SU-DHL-6 (cell line): Measurements from ENCODE around the gene C13orf42.

ENCODE experiments used
- H2AFZ ChIP-seq: fragments of 200-600 bp; sonication (generic); 2 replicates; pipeline ENCODE4 v1.6.1; 2014; ENCODE audit warnings: low read depth, mild to moderate bottlenecking, moderate library complexity, mixed read lengths, antibody characterized with exemption, low read length; ENCODE audit not compliant: severe bottlenecking
- H3F3A ChIP-seq: fragments of 200-600 bp; shearing (Covaris generic); 2 replicates; pipeline ENCODE4 v1.6.0; 2016; ENCODE audit warnings: antibody characterized with exemption, mild to moderate bottlenecking; ENCODE audit not compliant: insufficient read depth
- H3K27ac ChIP-seq: fragments of 200-600 bp; sonication (generic); 2 replicates; pipeline ENCODE4 v1.5.1; 2016; ENCODE audit warnings: low read depth, mild to moderate bottlenecking, low read length, moderate library complexity, mixed read lengths
- H3K27me3 ChIP-seq: fragments of 200-600 bp; sonication (generic), shearing (Covaris generic); 2 replicates; pipeline ENCODE4 v1.6.0; 2014; ENCODE audit warnings: mild to moderate bottlenecking, low read length
- H3K36me3 ChIP-seq: fragments of 200-600 bp; sonication (generic); 2 replicates; pipeline ENCODE4 v1.6.1; 2014; ENCODE audit warnings: mild to moderate bottlenecking, low read length, mixed read lengths
- H3K4me2 ChIP-seq: fragments of 300-600, 200-600 bp; shearing (Covaris generic), sonication (generic); 2 replicates; pipeline ENCODE4 v1.6.0; 2014; ENCODE audit warnings: low read length, low read depth, mild to moderate bottlenecking; ENCODE audit not compliant: poor library complexity, severe bottlenecking
- H3K4me3 ChIP-seq: fragments of 200-600 bp; sonication (generic); 2 replicates; pipeline ENCODE4 v1.5.1; 2014; ENCODE audit warnings: antibody characterized with exemption, low read length, mild to moderate bottlenecking, mixed read lengths; ENCODE audit not compliant: insufficient read depth, poor library complexity, severe bottlenecking
- H3K79me2 ChIP-seq: fragments of 200-600 bp; sonication (generic); 2 replicates; pipeline ENCODE4 v1.6.1; 2014; ENCODE audit warnings: mild to moderate bottlenecking, low read length, moderate library complexity; ENCODE audit not compliant: insufficient read depth
- H3K9ac ChIP-seq: fragments of 200-600 bp; sonication (generic); 2 replicates; pipeline ENCODE4 v1.7.0; 2014; ENCODE audit warnings: mild to moderate bottlenecking, low read length
- H3K9me2 ChIP-seq: fragments of 200-600 bp; sonication (generic); replicated peaks from 2 replicates; pipeline ENCODE4 v1.6.1; 2014; ENCODE audit warnings: low read length; ENCODE audit not compliant: insufficient read depth
- H3K9me3 ChIP-seq: fragments of 200-600 bp; sonication (generic); 2 replicates; pipeline ENCODE4 v1.6.1; 2014; ENCODE audit warnings: low read length, mixed read lengths; ENCODE audit not compliant: insufficient read depth
- H4K20me1 ChIP-seq: fragments of 200-600 bp; sonication (generic); 2 replicates; pipeline ENCODE4 v1.6.1; 2014; ENCODE audit warnings: low read depth, mild to moderate bottlenecking, antibody characterized with exemption, low read length, moderate library complexity, mixed read lengths
- EZH2phosphoT487 ChIP-seq: fragments of 200-600 bp; sonication (generic), shearing (Covaris generic); conservative IDR thresholded peaks from 2 replicates; pipeline ENCODE4 v1.6.1; 2018; ENCODE audit warnings: mild to moderate bottlenecking, antibody characterized with exemption, low read length, moderate library complexity, mixed read lengths
- TF ChIP-seq, protein P1 (sequence below): fragments of 200-600 bp; sonication (generic); IDR thresholded peaks from one replicate; pipeline ENCODE4 v1.5.1; 2017; ENCODE audit warnings: antibody characterized with exemption, mild to moderate bottlenecking, low read length, moderate library complexity; ENCODE audit not compliant: insufficient read depth, poor library complexity, severe bottlenecking

The C13orf42 gene

DNA sequence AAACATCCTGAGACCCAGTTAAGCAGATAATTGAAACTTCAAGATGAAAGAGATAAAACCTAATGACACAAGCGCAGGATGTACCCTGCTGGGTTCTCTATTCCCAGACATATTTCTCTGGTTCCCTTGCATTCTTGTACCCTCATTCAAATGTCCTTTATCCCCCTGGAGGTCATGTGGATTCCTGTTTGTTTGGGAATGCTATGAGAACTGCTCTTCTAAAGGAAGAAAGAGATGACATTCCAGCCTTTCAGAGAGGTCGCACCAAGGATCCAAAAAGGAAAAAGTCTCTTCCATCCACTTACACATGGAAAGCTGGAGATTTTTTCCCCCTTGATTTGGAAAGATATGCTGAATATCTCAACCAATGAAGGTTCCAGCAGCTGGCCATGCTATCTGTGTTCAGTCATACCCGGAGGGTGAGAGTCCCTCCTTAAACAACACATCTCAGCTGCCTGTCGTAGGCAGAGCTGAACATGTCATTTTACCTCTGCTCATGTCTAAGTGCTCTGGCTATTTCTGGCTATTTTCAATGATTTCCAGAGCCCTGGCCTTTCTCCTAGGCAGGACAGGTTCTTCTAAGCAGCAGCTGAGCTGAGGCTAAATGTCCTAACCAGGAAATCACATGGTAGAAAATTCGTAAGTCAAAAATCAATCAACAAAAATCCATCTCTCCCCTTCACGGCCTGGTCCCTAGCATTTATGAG is 52.5 kb downstream of the C13orf42 start:
- Histone ChIP-seq H3K27me3 (no peaks in the 10 kb centered on the region), H3K9me3 (no peaks in the 10 kb centered on the region), H3F3A (no peaks in the 10 kb centered on the region), H3K4me2 (no peak overlapping the region), H3K79me2 (no peaks in the 10 kb centered on the region), H3K27ac (no peak overlapping the region), H3K4me3 (no peak overlapping the region), H2AFZ (no peak overlapping the region), H3K9me2 (no peaks in the 10 kb centered on the region), H3K36me3 (no peaks in the 10 kb centered on the region), H3K9ac (no peak overlapping the region), H4K20me1 (no peaks in the 10 kb centered on the region)
- no peak for TF ChIP-seq EZH2phosphoT487
- TF ChIP-seq, protein P1, sequence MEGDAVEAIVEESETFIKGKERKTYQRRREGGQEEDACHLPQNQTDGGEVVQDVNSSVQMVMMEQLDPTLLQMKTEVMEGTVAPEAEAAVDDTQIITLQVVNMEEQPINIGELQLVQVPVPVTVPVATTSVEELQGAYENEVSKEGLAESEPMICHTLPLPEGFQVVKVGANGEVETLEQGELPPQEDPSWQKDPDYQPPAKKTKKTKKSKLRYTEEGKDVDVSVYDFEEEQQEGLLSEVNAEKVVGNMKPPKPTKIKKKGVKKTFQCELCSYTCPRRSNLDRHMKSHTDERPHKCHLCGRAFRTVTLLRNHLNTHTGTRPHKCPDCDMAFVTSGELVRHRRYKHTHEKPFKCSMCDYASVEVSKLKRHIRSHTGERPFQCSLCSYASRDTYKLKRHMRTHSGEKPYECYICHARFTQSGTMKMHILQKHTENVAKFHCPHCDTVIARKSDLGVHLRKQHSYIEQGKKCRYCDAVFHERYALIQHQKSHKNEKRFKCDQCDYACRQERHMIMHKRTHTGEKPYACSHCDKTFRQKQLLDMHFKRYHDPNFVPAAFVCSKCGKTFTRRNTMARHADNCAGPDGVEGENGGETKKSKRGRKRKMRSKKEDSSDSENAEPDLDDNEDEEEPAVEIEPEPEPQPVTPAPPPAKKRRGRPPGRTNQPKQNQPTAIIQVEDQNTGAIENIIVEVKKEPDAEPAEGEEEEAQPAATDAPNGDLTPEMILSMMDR = no peak

DNA sequence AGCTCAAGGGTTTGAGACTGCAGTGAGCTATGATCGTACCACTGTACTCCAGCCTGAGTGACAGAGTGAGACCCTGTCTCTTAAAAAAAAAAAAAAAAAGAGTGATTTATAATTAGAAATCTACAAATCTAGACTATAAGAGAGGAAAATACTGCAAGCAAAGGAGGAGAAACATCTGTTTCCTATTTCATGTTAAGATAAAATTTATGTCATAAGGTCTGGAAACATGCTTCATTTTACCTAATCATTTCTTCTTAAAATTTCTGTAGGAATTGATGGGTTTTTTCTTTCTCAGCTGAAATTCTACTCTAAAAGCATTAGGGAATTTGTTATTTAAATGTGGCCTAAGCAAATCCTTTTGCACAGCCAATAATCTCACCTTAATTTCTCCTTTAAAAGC is 53.2 kb downstream of the C13orf42 start:
- Histone ChIP-seq H3K27me3 (no peaks in the 10 kb centered on the region), H3K4me2 (no peak overlapping the region), H3K9ac (no peak overlapping the region), H3K36me3 (no peaks in the 10 kb centered on the region), H3K4me3 (no peak overlapping the region), H3K27ac (no peak overlapping the region), H3F3A (no peaks in the 10 kb centered on the region), H4K20me1 (no peaks in the 10 kb centered on the region), H3K9me3 (no peaks in the 10 kb centered on the region), H2AFZ (no peak overlapping the region), H3K79me2 (no peaks in the 10 kb centered on the region), H3K9me2 (no peaks in the 10 kb centered on the region)
- TF ChIP-seq, protein P1 = no peak
- TF ChIP-seq EZH2phosphoT487 = no peak

DNA sequence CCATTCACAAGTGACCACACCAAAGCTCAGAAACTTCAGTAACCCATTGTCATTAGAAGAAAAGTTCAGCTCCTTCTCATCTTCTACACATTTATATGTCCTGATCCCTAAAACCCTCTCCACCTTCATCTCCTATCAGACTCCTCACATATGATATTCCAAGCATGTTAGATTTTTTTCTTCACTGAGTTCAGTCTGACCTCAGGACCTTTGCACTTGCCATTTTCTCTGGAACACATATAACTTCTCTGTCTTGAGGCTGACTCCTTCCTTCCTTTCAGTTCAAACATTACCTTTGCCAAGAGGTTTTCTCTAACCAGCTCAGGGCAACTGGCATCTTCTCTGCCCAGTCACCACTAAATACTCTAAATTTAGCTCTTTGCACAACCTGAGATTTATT is 54.1 kb downstream of the C13orf42 start:
- Histone ChIP-seq H3K79me2 (no peaks in the 10 kb centered on the region), H3K27ac (no peak overlapping the region), H3K9me2 (no peaks in the 10 kb centered on the region), H3K9me3 (no peaks in the 10 kb centered on the region), H3K9ac (no peak overlapping the region), H3K4me3 (no peak overlapping the region), H4K20me1 (no peaks in the 10 kb centered on the region), H3K4me2 (no peak overlapping the region), H3K36me3 (no peaks in the 10 kb centered on the region), H2AFZ (no peak overlapping the region), H3F3A (no peaks in the 10 kb centered on the region), H3K27me3 (no peaks in the 10 kb centered on the region)
- TF ChIP-seq EZH2phosphoT487 = no peak

DNA sequence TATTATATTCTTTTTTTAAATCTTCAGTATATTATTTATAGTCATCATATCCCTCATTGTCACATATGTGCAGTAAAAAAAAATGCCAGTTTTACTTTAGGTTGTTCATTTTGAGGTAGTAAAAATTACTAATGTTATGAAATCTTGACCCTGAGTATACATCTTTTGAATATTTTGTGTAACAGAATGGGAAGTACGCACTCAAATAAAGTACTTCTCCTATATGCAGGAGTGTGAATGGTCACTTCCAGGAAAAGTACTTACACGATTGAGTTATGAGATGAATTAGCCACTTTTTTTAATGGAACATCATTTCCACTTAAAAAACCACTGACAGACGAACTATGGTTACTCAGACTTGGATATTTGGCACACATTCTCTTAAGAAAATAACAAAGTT is 58.5 kb downstream of the C13orf42 start:
- Histone ChIP-seq H3K27me3 (no peaks in the 10 kb centered on the region), H3K9ac (no peak overlapping the region), H3K9me2 (no peaks in the 10 kb centered on the region), H3F3A (no peaks in the 10 kb centered on the region), H2AFZ (no peak overlapping the region), H3K36me3 (no peaks in the 10 kb centered on the region), H3K4me2 (no peak overlapping the region), H3K27ac (no peak overlapping the region), H3K9me3 (no peaks in the 10 kb centered on the region), H4K20me1 (no peaks in the 10 kb centered on the region), H3K4me3 (no peak overlapping the region), H3K79me2 (no peaks in the 10 kb centered on the region)
- TF ChIP-seq EZH2phosphoT487 = no peak
- TF ChIP-seq, protein P1 = no peak
